Lower leg skin (tissue), 3 donors: ENCODE measurements around the gene RAX2.

Experiments
- CTCF ChIP-seq, 3 donors: fragments of 450-650 bp; IDR thresholded peaks; one replicate each; pipeline ENCODE4 v1.5.1; 2016; ENCODE audit warnings: antibody characterized with exemption in 3 of 3, mild to moderate bottlenecking in 3 of 3, moderate library complexity in 2 of 3
- POLR2A ChIP-seq, 2 donors: fragments of 450-650 bp; IDR thresholded peaks; one replicate each; pipeline ENCODE4 v1.6.1; 2016 to 2017; ENCODE audit warnings: antibody characterized with exemption in 2 of 2, mild to moderate bottlenecking in 1 of 2, moderate library complexity in 1 of 2

DNA sequence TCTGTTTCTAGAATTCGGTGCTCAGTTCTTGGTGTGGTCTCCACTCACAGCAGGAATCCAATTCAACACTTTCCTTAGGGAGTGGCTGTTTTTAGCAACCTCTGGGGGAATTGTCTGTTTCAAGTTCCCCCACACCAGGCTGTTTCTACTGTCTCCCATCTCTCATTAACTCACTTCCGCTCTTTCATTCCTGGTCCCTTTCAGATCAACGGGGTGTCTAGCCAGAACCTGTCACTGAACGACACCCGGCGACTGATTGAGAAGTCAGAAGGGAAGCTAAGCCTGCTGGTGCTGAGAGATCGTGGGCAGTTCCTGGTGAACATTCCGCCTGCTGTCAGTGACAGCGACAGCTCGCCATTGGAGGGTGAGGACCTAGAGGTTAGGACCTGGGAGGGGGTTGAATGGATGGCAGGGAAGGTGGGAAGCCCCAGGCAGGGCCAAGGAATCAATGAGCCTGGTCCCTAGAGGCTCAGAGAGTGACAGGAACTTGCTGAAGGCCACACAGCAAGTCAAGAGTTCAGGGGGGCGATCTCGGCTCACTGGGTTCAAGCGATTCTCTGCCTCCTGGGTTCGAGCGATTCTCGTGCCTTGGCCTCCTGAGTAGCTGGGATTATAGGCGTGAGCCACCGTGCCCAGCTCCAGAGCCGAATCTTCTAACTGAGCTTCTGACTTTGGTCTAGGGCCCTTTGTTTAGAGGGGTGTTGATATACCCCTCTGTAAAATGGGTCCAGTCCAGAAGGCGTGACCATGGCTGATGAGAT, 38.3 kb downstream of the RAX2 start:
- TF ChIP-seq POLR2A (IDR thresholded peaks at IDR 0.05) (no peak), CTCF (IDR thresholded peaks at IDR 0.05) (no peak)
